GM18519 (cell line): ENCODE measurements around the gene PLEKHJ1.
"Not testable (repeated sequence)": the region's sequence is repeated elsewhere in the genome, so short reads cannot be mapped to it uniquely, and the experiment has no call there.

Experiments used
- ATAC-seq: cut with Tn5 transposase; IDR thresholded peaks from one replicate; pipeline ENCODE4 v1.9.1; 2021; ENCODE audit warnings: mild to moderate bottlenecking, moderate library complexity; ENCODE audit not compliant: unreplicated experiment, low FRiP score

The PLEKHJ1 gene

DNA sequence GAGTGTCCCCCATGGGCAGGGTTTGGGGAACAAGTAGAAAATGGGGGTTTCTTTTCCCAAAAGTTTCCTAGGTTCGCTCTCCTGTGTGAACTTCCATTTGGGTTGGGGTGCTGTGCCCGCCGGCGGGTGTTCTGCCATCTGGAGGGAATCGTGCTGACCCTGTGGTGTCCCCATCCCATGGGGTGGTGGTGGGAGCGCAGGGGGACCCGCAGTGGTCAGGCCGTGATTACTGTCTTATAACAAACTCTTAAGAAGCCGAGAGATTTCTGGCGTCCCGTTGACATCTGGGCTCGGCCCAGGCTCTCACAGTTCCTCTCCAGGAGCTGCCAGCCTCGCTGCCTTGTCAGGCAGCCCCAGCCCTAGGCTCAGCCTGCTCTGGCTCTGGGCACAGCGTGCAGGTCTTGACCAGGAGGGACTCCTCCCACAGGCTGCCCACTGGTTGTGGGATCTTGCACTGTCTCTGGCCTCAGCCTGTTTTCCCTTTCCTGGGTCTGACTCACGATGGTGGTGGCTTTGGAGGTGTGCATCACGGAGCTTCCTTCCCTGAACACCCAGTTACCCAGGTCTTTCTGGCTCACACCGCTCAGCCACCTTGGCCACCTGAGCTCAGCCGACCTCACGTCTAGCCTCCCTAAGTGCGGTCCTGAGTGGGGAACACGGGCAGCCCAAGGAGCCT, 34.5 kb downstream of the PLEKHJ1 start:
- ATAC-seq, result no peak

GRCh38 chr19:2200624-2201294, 35.4 kb downstream of the PLEKHJ1 start:
- ATAC-seq, result not testable (repeated sequence)

- ATAC-seq, result no peak
These were observed 36.1 kb downstream of the PLEKHJ1 start for GRCh38 chr19:2199861-2200623.

GRCh38 chr19:2199215-2199614, 36.9 kb downstream of the PLEKHJ1 start:
- no peak for ATAC-seq

DNA sequence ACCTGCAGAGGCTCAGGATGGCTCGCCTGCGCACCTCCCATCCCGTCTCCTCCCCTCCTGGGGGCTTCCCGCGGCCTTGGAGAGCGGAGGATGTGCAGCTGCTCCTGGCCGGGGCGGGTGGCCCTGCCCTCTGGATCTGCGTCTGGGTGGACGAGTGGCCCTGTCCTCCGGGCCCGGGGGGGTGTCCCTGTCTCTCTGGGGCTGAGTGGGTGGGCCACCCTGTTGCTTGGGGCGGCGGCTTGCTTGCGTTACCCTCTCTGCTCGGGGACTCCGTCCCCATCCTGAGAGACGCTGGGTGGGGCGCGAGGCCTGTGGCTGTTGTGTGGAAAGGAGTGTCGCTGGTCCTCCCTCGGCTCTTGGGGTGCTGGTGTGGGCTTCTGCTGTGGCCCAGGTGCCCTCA, 37.8 kb downstream of the PLEKHJ1 start:
- no peak for ATAC-seq

DNA sequence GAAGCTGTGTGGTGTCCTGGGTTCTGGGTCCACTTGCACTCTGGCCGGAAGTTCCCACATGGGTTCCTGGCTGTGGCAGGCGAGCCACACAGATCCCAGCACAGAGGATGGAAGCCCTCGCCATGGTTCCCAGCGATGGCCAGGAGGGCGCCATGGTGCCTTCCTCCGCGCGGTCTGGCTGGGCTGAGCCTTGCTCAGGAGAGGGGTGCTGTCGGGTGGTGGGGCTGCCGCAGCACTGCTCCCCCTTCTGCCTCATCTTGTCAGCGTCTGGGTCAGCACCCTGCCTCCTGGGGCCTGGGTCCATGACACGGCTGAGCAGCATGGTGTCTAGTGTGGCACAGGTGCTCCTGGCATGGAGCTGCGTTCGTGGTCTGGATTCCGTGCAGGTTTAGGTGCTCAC, 38.9 kb downstream of the PLEKHJ1 start:
- no peak for ATAC-seq

- ATAC-seq, result no peak
These were observed 40.2 kb downstream of the PLEKHJ1 start for GRCh38 chr19:2195914-2196313.

GRCh38 chr19:2195361-2195760, 40.8 kb downstream of the PLEKHJ1 start:
- ATAC-seq, result no peak

DNA sequence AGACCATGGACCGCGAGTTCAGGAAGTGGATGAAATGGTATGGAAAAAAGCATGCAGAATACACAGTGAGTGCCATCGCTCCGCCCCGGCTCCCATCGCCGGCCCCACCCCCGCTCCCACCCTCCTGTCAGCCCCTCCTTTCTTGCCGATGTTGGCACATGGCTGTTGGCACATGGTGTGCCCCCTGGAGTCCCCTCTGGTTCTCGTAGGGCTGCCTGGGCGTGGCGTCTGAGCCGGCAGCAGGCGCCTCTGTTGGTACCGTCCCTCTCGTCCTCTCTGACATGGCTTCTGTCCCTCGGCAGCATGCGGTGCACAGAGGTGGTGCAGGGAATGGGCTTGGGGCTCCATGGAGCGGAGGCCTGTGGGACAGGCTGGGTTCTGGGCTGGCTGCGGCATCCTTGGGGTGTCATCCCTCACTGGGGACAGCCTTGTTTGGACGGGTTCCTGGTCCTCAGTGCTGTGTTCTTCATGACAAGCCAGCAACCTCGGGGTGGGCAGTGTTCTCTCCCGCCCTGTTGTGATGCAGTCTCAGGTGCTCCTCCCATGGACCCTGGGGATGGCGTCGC, 41.5 kb downstream of the PLEKHJ1 start:
- ATAC-seq, result no peak

- ATAC-seq, result no peak
These were observed 42.3 kb downstream of the PLEKHJ1 start for GRCh38 chr19:2193807-2194206.

DNA sequence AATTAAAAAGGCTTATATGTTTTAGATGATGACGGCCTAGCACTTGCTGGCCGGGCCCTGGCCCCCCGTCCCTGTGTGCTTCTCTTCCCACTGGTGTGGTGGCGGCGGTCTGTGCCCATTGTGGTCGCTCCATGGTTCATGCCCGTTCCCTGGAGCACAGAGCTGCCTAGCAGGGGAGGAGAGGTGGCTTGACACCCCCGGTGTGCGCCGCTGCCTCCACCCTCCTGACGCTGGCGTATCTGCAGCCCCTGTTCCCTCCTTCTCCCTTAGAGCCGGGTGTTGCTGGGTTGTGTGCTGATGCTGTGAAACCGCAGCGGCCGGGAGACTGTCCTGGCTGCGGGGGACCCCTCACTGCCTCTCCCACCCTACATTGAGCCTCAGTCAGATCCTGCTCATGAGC, 43.3 kb downstream of the PLEKHJ1 start:
- ATAC-seq, result no peak

DNA sequence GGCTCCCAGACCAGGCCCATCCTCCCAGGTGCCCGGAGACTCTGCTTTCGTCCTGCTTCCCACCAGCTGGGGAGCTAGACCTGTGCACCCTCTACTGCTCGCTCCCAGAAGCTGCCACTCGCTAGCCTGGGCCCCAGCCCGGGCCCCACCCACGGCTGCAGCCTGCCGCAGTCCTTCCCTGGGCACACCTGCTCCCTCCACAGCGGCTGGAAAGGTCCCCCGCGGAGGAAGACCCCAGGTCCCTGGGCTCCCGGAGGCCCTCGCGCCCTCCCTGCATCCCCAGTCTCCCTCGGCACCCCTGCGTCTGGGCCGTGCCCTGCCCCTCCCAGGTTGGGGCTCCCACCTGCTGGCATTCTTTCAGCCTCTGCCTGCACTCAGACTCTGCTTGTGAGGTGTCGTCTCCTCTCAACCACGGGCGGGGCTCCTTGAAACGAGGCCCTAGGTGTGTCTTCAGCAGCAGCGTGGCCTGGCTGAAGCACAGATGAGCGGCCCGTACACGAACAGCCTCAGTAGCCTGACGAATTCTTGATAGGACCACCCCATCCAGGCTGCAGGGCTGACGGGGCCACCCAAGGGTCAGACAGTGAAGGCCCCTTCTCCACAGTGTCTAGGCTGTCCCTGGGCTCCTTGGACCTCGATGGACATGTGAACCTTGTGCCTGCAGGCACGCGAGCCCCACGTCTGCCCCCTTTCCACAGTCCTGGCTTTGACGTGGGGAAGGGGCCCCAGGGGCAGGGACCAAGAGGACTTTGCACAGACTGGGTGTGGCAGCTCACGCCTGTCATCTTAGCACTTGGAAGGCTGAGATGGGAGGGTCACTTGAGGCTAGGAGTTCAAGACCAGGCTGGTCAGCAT, 44.4 kb downstream of the PLEKHJ1 start:
- ATAC-seq, result no peak

- ATAC-seq, result no peak
These were observed 45.2 kb downstream of the PLEKHJ1 start for GRCh38 chr19:2190848-2191455.

DNA sequence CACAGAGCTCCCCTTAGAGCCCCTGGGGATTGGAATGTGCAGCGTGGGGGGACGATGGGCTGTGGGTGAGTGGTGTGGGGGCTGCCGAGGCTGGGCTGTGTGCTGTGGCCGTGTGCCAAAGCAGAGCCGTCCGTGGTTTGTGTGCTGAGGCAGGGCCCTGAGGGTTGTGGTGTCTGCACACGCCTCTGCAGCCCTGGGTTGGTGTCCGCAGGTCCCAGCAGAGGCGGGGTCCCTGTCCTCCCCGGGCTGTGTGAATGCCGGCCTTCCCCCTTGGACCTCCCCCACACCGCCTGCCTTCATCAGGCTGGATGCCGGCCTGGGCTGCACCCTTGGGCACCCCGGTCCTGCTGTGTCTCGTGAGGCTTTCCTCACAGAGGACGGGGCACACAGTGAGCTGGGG, 46.2 kb downstream of the PLEKHJ1 start:
- ATAC-seq, result no peak

DNA sequence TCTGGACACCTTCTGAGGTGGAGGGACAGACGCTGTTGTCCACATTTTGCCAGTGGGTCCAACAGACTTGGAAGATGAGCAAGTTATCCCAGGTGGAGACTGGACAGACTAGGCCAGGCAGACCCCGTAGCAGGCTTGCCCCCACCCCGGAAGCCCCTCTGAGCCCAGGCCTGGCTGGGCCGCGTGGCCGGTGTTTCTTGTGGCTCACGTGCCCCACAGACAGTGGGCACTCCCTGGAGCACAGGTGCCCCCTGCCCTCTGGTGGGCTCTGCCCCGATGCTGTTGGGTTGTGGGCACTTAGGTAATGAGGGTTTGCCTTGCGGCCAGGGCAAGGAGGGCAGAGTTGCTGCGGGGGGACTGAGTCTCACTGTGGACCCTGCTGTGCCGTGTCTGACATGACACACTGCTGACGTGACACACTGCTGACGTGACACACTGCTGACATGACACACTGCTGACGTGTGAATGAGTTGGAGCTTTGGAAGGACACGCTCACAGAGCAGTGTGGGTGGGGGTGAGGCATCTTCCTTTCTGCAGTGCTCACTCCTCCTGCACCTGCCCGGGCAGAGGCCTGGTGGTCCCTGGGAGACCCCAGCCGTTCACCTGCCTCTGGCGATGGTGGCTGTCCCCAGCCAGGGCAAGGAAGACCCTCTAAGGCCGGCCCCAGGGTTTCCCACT, 47.3 kb downstream of the PLEKHJ1 start:
- ATAC-seq, result no peak

DNA sequence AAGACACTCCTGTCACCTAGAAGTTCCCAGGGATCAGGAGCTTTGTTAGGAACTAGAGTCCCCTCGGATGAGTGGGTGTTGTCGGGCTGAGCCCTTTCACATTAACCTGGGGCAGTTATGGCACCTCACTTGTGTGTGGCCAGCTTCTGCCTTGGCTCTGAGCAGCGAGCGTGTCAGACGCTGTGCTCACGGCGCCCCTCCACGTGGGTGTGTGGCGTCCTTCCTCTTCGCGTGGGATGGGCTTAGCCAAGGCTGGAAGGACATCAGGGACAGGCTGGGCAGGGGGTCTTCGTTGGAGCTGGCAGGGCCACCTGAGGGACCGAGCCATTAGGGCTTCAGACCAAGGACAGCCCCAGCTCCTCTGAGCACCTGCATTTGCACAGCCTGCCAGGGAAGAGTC, 49.0 kb downstream of the PLEKHJ1 start:
- no peak for ATAC-seq

GRCh38 chr19:2186071-2186846, 49.9 kb downstream of the PLEKHJ1 start:
- ATAC-seq, result no peak

DNA sequence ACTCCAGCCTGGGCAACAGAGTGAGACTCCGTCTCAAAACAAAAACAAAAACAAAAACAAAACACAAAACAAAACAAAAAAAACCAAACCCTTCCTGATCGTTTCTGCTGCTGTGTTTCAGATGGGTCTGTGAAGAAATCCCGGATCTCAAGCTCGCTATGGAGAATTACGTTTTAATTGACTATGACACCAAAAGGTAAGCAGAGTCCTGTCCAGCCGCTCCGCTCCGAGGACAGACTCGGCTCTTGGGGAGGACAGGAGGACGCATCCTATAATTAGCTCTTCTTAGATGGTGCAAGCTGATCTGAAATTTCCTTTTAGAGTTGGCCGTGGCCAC, 50.4 kb downstream of the PLEKHJ1 start:
- ATAC-seq, result no peak
